ENCODE data around the gene ACTR2. TPM values are rescaled to one million over a fixed set of nuclear protein-coding genes. Genes with fewer than 3 reads are reported as not detected.

ACTR2 gene
- total RNA-seq, 4 donors from 2014 or later, result 56.9 to 123 (median 81.8) TPM

DNA sequence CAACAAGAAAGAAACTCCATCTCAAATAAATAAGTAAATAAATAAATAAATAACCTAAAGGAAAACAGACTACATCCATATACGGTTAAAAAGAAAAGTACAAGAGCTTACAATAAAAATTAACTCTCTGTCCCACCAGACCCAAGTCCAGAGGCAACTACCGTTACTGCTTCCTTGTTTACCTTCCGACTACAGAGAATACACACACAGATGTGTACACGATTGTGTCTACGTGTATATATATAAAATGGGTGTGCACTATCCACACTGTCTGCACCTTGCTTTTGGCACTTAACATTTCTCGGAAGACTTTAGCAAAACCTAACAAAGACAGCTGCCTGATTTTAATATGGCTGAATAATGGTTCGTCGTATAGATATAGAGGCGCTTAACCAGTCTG lies 69.9 kb downstream of the ACTR2 start:
- WGBS, 2 donors (ENCODE audit: low coverage in 1 of 2), result 80% methylated on average over 9 of the region's 9 CpGs
- no peak for DNase-seq
- Histone ChIP-seq H3K4me1 (peaks cover 6 to 26% (median 12%) of the 10 kb centered on the region in 4 donors), H3K27ac (no peak overlapping the region), H3K36me3 (no peaks in the 10 kb centered on the region), H3K27me3 (no peaks in the 10 kb centered on the region), H3K9me3 (no peaks in the 10 kb centered on the region), H3K4me3 (no peak overlapping the region)
- intact Hi-C loops (cut with DNase I; ENCODE audit: low total_unique reads) (no loop called here), in situ Hi-C loops (cut with MboI; ENCODE audit: low pct_ligation_motif_present in 1 of 4, low pct_unique_long_range_greater_than_20kb in 1 of 4, low sequenced_read_pairs in 3 of 4) (no loop called here)
- no peak for TF ChIP-seq POLR2A (IDR thresholded peaks at IDR 0.05)
- TF ChIP-seq EP300 (IDR thresholded peaks at IDR 0.05; ENCODE audit: low read depth), result no peak

DNA sequence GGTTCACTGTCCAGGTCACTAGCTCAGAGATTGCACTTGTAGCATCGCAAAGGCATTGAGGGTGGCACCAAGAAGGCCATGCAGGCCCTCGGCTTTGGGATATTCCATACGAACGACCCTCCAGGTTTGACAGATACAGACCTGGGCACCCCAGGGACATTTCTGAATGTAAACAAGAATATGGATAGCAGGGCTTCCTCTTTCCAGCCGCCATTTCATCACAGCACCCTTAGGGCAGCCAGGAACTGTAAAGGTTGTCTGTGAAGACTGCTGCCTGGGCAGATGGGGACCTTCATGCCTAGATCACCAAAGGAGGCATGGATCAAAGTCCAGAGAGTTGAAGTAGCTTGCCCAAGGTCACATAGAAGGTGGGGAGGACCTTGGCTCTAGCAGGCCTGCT lies 70.5 kb downstream of the ACTR2 start:
- in situ Hi-C loops (cut with MboI; ENCODE audit: low pct_ligation_motif_present in 1 of 4, low pct_unique_long_range_greater_than_20kb in 1 of 4, low sequenced_read_pairs in 3 of 4), result no loop called here
- WGBS, 2 donors (ENCODE audit: low coverage in 1 of 2), result 85 to 100% methylated on average over 1 to 5 of the region's 5 CpGs
- no peak for DNase-seq

DNA sequence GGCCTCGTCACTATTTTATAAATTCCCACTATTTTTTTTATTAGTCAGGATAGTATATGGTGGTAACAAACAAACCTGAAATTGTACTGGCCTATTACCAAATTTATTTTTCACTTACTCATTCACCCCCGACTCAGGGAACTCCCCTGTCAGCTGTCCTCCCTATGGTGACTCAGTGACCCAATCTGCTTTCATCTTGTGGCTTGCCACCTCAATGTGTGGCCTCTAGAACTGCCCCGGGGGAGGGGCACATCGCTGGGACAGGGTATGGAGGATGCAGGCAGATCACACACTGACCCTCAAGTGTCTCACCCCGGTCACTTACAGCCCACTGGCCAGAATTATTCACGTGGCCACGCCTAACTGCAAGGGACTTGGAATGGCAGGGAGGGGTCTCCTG lies 71.6 kb downstream of the ACTR2 start:
- TF ChIP-seq POLR2AphosphoS5 (IDR thresholded peaks at IDR 0.05) (no peak), EP300 (IDR thresholded peaks at IDR 0.05; ENCODE audit: low read depth) (no peak), POLR2A (IDR thresholded peaks at IDR 0.05) (no peak)
- TF ChIP-seq, protein P1, sequence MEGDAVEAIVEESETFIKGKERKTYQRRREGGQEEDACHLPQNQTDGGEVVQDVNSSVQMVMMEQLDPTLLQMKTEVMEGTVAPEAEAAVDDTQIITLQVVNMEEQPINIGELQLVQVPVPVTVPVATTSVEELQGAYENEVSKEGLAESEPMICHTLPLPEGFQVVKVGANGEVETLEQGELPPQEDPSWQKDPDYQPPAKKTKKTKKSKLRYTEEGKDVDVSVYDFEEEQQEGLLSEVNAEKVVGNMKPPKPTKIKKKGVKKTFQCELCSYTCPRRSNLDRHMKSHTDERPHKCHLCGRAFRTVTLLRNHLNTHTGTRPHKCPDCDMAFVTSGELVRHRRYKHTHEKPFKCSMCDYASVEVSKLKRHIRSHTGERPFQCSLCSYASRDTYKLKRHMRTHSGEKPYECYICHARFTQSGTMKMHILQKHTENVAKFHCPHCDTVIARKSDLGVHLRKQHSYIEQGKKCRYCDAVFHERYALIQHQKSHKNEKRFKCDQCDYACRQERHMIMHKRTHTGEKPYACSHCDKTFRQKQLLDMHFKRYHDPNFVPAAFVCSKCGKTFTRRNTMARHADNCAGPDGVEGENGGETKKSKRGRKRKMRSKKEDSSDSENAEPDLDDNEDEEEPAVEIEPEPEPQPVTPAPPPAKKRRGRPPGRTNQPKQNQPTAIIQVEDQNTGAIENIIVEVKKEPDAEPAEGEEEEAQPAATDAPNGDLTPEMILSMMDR (IDR thresholded peaks at IDR 0.05), result no peak
- Histone ChIP-seq H3K4me1 (peaks cover 4 to 26% (median 10%) of the 10 kb centered on the region in 4 donors), H3K27ac (peak overlapping the region in 1 of 4 donors; percentile 65), H3K9me3 (no peaks in the 10 kb centered on the region), H3K4me3 (no peak overlapping the region), H3K36me3 (no peaks in the 10 kb centered on the region), H3K27me3 (no peaks in the 10 kb centered on the region)
- in situ Hi-C loops (cut with MboI; ENCODE audit: low pct_ligation_motif_present in 1 of 4, low pct_unique_long_range_greater_than_20kb in 1 of 4, low sequenced_read_pairs in 3 of 4) (no loop called here), intact Hi-C loops (cut with DNase I; ENCODE audit: low total_unique reads) (no loop called here)
- 71 to 88% methylated on average over 1 to 7 of the region's 7 CpGs for WGBS, 2 donors (ENCODE audit: low coverage in 1 of 2)
- no peak for DNase-seq

More for the DNA sequence above, 70.5 kb downstream of the ACTR2 start:
- no peak overlapping the region for H3K4me3 ChIP-seq
- intact Hi-C loops (cut with DNase I; ENCODE audit: low total_unique reads), result no loop called here
- H3K36me3 ChIP-seq, result no peaks in the 10 kb centered on the region
- peaks cover 4 to 26% (median 10%) of the 10 kb centered on the region in 4 donors for H3K4me1 ChIP-seq
- no peak overlapping the region for H3K27ac ChIP-seq
- TF ChIP-seq, protein P1 (IDR thresholded peaks at IDR 0.05), result no peak
- no peak for TF ChIP-seq EP300 (IDR thresholded peaks at IDR 0.05; ENCODE audit: low read depth)
- TF ChIP-seq POLR2AphosphoS5 (IDR thresholded peaks at IDR 0.05), result no peak
- TF ChIP-seq POLR2A (IDR thresholded peaks at IDR 0.05), result no peak
- H3K9me3 ChIP-seq, result no peaks in the 10 kb centered on the region
- no peaks in the 10 kb centered on the region for H3K27me3 ChIP-seq

DNA sequence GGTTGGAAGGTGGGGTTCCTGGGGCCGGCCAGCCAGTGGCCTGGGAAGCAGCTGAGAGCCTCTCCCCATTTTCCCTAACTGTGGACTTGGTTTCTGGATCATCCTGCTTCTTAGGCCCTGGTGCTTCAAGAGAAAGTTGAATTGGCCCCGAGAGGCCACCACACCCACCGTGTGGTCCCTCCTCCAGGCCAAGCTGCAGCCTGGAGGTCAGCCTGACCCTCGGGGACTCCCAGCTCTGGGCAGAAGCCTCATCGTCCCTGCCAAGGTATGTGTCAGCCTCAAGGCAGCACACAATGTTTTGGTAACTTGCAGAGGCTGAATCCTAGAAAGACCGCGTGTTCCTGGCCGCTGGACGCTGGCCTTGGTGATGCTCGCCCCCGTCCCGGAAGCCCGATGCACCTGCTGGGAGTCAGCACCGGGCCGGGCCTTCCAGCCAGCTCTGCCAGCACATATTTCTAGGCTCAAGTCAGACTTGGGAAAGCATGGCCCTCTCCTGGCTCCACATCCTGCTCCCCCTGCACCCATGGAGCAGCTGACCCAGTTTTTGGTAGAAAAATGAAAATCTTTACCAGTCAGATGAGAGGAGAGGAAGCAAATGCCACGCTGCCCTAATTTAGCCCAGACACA lies 72.6 kb downstream of the ACTR2 start:
- Histone ChIP-seq H3K4me3 (no peak overlapping the region), H3K27me3 (no peaks in the 10 kb centered on the region), H3K4me1 (peaks cover 4 to 26% (median 10%) of the 10 kb centered on the region in 4 donors), H3K27ac (peak overlapping the region; percentile 60 to 65 (median 61)), H3K9me3 (no peaks in the 10 kb centered on the region), H3K36me3 (no peaks in the 10 kb centered on the region)
- intact Hi-C loops (cut with DNase I; ENCODE audit: low total_unique reads) (no loop called here), in situ Hi-C loops (cut with MboI; ENCODE audit: low pct_ligation_motif_present in 1 of 4, low pct_unique_long_range_greater_than_20kb in 1 of 4, low sequenced_read_pairs in 3 of 4) (no loop called here)
- TF ChIP-seq POLR2AphosphoS5 (IDR thresholded peaks at IDR 0.05) (peak in 2 of 3 donors; percentile 48 to 62), EP300 (IDR thresholded peaks at IDR 0.05; ENCODE audit: low read depth) (peak; percentile 64), POLR2A (IDR thresholded peaks at IDR 0.05) (no peak)
- TF ChIP-seq, protein P1 (IDR thresholded peaks at IDR 0.05), result no peak
- WGBS, 2 donors (ENCODE audit: low coverage in 1 of 2), result 39% methylated on average over 16 of the region's 16 CpGs; no CpG with 5 or more reads in 1 of the 2 donors
- DNase-seq, result peak; percentile 49
